H1 (cell line): ENCODE data around the gene PPP1R1B. TPM values are rescaled to one million over a fixed set of nuclear protein-coding genes. Genes with fewer than 3 reads are reported as not detected.

Source experiments
- GTF2F1 ChIP-seq: IDR thresholded peaks from 2 replicates; pipeline ENCODE4 v1.6.1; 2012; ENCODE audit warnings: low read depth, low read length, improper control_type of control experiment, borderline replicate concordance
- SIN3A ChIP-seq, 2 experiments: IDR thresholded peaks in 1 of 2; conservative IDR thresholded peaks in 1 of 2; 2 replicates each; pipeline ENCODE4 v1.6.1; 2011 to 2012; ENCODE audit warnings: low read length in 2 of 2, improper control_type of control experiment in 1 of 2, low read depth in 1 of 2, mild to moderate bottlenecking in 1 of 2
- polyA plus RNA-seq, 7 experiments: library from polyadenylated mRNA; depleted of rRNA in 3 of 7; stranded (reverse) in 5 of 7; unstranded in 2 of 7; fragments of >200 nt in 5 of 7; fragments of 200-250 nt in 2 of 7; gene quantifications; 1 replicate in 5 of 7; 2 replicates in 1 of 7; 4 replicates in 1 of 7; pipeline versions ENCODE4 v1.2.1 to v1.2.3, GENCODE V29; 2011 to 2013; ENCODE audit warnings: missing spikeins in 2 of 7, mixed read lengths in 2 of 7
- total RNA-seq: library from RNA; stranded (reverse); fragmentation: NEBNext Ultra II Directional; extraction: Animal tissue kit (Norgen Biotek cat#: 25700); gene quantifications from 2 replicates; pipeline ENCODE4 v1.2.1, GENCODE V29; 2021
- TF ChIP-seq, protein P1 (sequence below), 3 experiments: IDR thresholded peaks; 1 replicate in 2 of 3; 2 replicates in 1 of 3; pipeline versions ENCODE4 v1.5.1 to v1.6.1; 2011; ENCODE audit warnings: low read length in 3 of 3, mild to moderate bottlenecking in 3 of 3, inconsistent platforms in 2 of 3, low read depth in 1 of 3, moderate library complexity in 1 of 3; ENCODE audit not compliant: insufficient read depth in 1 of 3; ENCODE audit errors: control extremely low read depth in 1 of 3
- TF ChIP-seq, protein P2 (sequence below): IDR thresholded peaks from 2 replicates; pipeline ENCODE4 v1.6.1; 2012; ENCODE audit warnings: low read length, inconsistent platforms

Gene PPP1R1B
- total and polyA plus RNA-seq, 2 of the 8 experiments (the other 6 are each of a cell fraction or from before 2014, with no cell fraction given): 10.7 to 22.3 TPM

DNA sequence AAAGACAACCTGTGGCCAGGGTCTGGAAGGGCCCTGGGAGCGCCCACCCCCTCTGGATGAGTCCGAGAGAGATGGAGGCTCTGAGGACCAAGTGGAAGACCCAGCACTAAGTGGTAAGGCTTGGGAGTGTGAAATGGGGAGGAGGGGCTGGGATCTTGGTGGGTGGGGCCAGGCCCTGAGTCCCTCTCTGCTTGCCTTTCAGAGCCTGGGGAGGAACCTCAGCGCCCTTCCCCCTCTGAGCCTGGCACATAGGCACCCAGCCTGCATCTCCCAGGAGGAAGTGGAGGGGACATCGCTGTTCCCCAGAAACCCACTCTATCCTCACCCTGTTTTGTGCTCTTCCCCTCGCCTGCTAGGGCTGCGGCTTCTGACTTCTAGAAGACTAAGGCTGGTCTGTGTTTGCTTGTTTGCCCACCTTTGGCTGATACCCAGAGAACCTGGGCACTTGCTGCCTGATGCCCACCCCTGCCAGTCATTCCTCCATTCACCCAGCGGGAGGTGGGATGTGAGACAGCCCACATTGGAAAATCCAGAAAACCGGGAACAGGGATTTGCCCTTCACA is 8.9 kb downstream of the PPP1R1B start (continued):
- TF ChIP-seq, protein P1, sequence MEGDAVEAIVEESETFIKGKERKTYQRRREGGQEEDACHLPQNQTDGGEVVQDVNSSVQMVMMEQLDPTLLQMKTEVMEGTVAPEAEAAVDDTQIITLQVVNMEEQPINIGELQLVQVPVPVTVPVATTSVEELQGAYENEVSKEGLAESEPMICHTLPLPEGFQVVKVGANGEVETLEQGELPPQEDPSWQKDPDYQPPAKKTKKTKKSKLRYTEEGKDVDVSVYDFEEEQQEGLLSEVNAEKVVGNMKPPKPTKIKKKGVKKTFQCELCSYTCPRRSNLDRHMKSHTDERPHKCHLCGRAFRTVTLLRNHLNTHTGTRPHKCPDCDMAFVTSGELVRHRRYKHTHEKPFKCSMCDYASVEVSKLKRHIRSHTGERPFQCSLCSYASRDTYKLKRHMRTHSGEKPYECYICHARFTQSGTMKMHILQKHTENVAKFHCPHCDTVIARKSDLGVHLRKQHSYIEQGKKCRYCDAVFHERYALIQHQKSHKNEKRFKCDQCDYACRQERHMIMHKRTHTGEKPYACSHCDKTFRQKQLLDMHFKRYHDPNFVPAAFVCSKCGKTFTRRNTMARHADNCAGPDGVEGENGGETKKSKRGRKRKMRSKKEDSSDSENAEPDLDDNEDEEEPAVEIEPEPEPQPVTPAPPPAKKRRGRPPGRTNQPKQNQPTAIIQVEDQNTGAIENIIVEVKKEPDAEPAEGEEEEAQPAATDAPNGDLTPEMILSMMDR (IDR thresholded peaks at IDR 0.05; ENCODE audit: control extremely low read depth in 1 of 3, insufficient read depth in 1 of 3, low read depth in 1 of 3, low read length in 3 of 3): no peak
- TF ChIP-seq GTF2F1 (no peak), SIN3A (conservative IDR thresholded peaks at IDR 0.05 in 1 of 2, IDR thresholded peaks at IDR 0.05 in 1 of 2; ENCODE audit: low read depth in 1 of 2, low read length in 2 of 2) (no peak)
- TF ChIP-seq, protein P2, sequence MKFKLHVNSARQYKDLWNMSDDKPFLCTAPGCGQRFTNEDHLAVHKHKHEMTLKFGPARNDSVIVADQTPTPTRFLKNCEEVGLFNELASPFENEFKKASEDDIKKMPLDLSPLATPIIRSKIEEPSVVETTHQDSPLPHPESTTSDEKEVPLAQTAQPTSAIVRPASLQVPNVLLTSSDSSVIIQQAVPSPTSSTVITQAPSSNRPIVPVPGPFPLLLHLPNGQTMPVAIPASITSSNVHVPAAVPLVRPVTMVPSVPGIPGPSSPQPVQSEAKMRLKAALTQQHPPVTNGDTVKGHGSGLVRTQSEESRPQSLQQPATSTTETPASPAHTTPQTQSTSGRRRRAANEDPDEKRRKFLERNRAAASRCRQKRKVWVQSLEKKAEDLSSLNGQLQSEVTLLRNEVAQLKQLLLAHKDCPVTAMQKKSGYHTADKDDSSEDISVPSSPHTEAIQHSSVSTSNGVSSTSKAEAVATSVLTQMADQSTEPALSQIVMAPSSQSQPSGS: no peak
